ENCODE measurements around the gene CYSRT1. TPM values are rescaled to one million over a fixed set of nuclear protein-coding genes. Genes with fewer than 3 reads are reported as not detected.

CYSRT1 gene
- total RNA-seq, 1 experiment from 2014 or later: 1.0 TPM

- no peaks in the 10 kb centered on the region for H4K20me1 ChIP-seq (ENCODE audit: control insufficient read depth, insufficient read depth, insufficient read length)
Measured at GRCh38 chr9:137229903-137230704, 5.1 kb downstream of the CYSRT1 start.

More at GRCh38 chr9:137229903-137230704, 5.1 kb downstream of the CYSRT1 start:
- Histone ChIP-seq H2BK120ac (ENCODE audit: low read depth, low read length, poor library complexity, severe bottlenecking) (no peak overlapping the region), H3K4me2 (ENCODE audit: insufficient read depth, insufficient read length, low read length) (no peak overlapping the region), H3K4me1 (ENCODE audit: insufficient read depth, low read length) (no peaks in the 10 kb centered on the region), H3K14ac (ENCODE audit: insufficient read depth, low read length) (no peak overlapping the region), H2BK15ac (ENCODE audit: low read depth, low read length) (no peak overlapping the region), H2AK5ac (ENCODE audit: insufficient read length, low read length) (no peak overlapping the region), H4K5ac (ENCODE audit: insufficient read length, low read depth, low read length) (no peak overlapping the region), H3K18ac (ENCODE audit: insufficient read length, low read depth, low read length) (no peak overlapping the region), H2BK5ac (ENCODE audit: insufficient read length, low read length) (no peak overlapping the region), H3K79me2 (ENCODE audit: insufficient read depth, low read length) (no peaks in the 10 kb centered on the region), H3K9me3 (ENCODE audit: control insufficient read depth, low read depth, low read length) (no peaks in the 10 kb centered on the region), H4K8ac (replicated peaks; ENCODE audit: insufficient read length, low read depth, low read length) (no peak overlapping the region), H3K23ac (ENCODE audit: insufficient read length, low read depth, low read length) (no peak overlapping the region), H2AFZ (ENCODE audit: low read length) (no peak overlapping the region), H3T11ph (ENCODE audit: low read length) (no peak overlapping the region), H3K9ac (ENCODE audit: extremely low read depth, insufficient read length, low read length) (no peak overlapping the region), H3K79me1 (ENCODE audit: insufficient read depth, low read depth, low read length, poor library complexity, severe bottlenecking) (no peaks in the 10 kb centered on the region), H2BK12ac (ENCODE audit: insufficient read length, low read depth, low read length) (no peak overlapping the region), H3K56ac (ENCODE audit: insufficient read length, low read depth, low read length) (no peak overlapping the region), H3K23me2 (ENCODE audit: insufficient read length, low read depth, low read length, poor library complexity, severe bottlenecking) (peaks cover 4% of the 10 kb centered on the region), H3K4ac (ENCODE audit: low read depth, low read length) (no peak overlapping the region), H3K27ac (ENCODE audit: insufficient read length, low read depth, low read length) (no peak overlapping the region), H3K27me3 (ENCODE audit: insufficient read depth, low read length) (no peaks in the 10 kb centered on the region), H4K91ac (ENCODE audit: insufficient read length, low read depth, low read length) (no peak overlapping the region), H2BK20ac (ENCODE audit: low read depth, low read length, poor library complexity, severe bottlenecking) (no peak overlapping the region)
- Mint-ChIP-seq H3K4me1 (peaks cover 3 to 7% of the 10 kb centered on the region in 2 experiments), H3K27me3 (ENCODE audit: low read depth) (peaks cover 5% of the 10 kb centered on the region), H3K27ac (no peak overlapping the region), H3K4me3 (no peak overlapping the region), H3K9me3 (no peaks in the 10 kb centered on the region), H3K36me3 (ENCODE audit: insufficient read depth in 1 of 3, low read depth in 3 of 3) (no peaks in the 10 kb centered on the region)
- no peak for TF ChIP-seq CTCF (conservative IDR thresholded peaks at IDR 0.05)
- DNase-seq: no peak
- WGBS (ENCODE audit: extremely low coverage, insufficient read length, low lambda C conversion rate): no CpG with 5 or more reads among the region's 31 CpGs

Data from H9 (cell line).